GM21367 (cell line): ENCODE results near the gene SLC26A4.
A peak's percentile ranks its signal among the peaks of the same experiment; 100 is the strongest.
"Not testable (repeated sequence)": the region's sequence is repeated elsewhere in the genome, so short reads cannot be mapped to it uniquely, and the experiment has no call there.

ENCODE experiments used
- ATAC-seq: cut with Tn5 transposase; IDR thresholded peaks from one replicate; pipeline ENCODE4 v1.9.1; 2021; ENCODE audit not compliant: unreplicated experiment

The SLC26A4 gene

GRCh38 chr7:107660381-107661080 lies at the start of gene SLC26A4:
Gene SLC26A4, plus strand, starts transcription at chr7:107660828. Its CDS starts 814 bp downstream, at chr7:107661642.
- no peak for ATAC-seq

- no peak for ATAC-seq
Measured at GRCh38 chr7:107613439-107613838, 47.2 kb upstream of the SLC26A4 start.

GRCh38 chr7:107613948-107614347 lies 46.7 kb upstream of the SLC26A4 start:
- no peak for ATAC-seq

- no peak for ATAC-seq
Measured at GRCh38 chr7:107614425-107614824, 46.2 kb upstream of the SLC26A4 start.

GRCh38 chr7:107615910-107616680 lies 44.5 kb upstream of the SLC26A4 start:
- no peak for ATAC-seq

- ATAC-seq: no peak
Measured at GRCh38 chr7:107622429-107622828, 38.2 kb upstream of the SLC26A4 start.

- ATAC-seq: no peak
Measured at GRCh38 chr7:107622894-107623293, 37.7 kb upstream of the SLC26A4 start.

- ATAC-seq: no peak
Measured at GRCh38 chr7:107627002-107627401, 33.6 kb upstream of the SLC26A4 start.

GRCh38 chr7:107628461-107629064 lies 32.1 kb upstream of the SLC26A4 start:
- ATAC-seq: no peak

GRCh38 chr7:107630342-107630741 lies 30.3 kb upstream of the SLC26A4 start:
- no peak for ATAC-seq

- no peak for ATAC-seq
Measured at GRCh38 chr7:107631588-107632491, 28.8 kb upstream of the SLC26A4 start.

- no peak for ATAC-seq
Measured at GRCh38 chr7:107632492-107632865, 28.1 kb upstream of the SLC26A4 start.

- peak; percentile 89 for ATAC-seq
Measured at GRCh38 chr7:107638594-107638993, 22.0 kb upstream of the SLC26A4 start.

- not testable (repeated sequence) for ATAC-seq
Measured at GRCh38 chr7:107639070-107639469, 21.6 kb upstream of the SLC26A4 start.

GRCh38 chr7:107641676-107642075 lies 19.0 kb upstream of the SLC26A4 start:
- no peak for ATAC-seq

- ATAC-seq: no peak
Measured at GRCh38 chr7:107642501-107642900, 18.1 kb upstream of the SLC26A4 start.

GRCh38 chr7:107643407-107643806 lies 17.2 kb upstream of the SLC26A4 start:
- no peak for ATAC-seq

GRCh38 chr7:107643938-107644308 lies 16.7 kb upstream of the SLC26A4 start:
- no peak for ATAC-seq

GRCh38 chr7:107644309-107644974 lies 16.2 kb upstream of the SLC26A4 start:
- ATAC-seq: no peak

- no peak for ATAC-seq
Measured at GRCh38 chr7:107652642-107653041, 8.0 kb upstream of the SLC26A4 start.
